ENCODE measurements around the gene RHOU. TPM values are rescaled to one million over a fixed set of nuclear protein-coding genes. Genes with fewer than 3 reads are reported as not detected.

RHOU gene
- polyA plus RNA-seq, 2 of the 4 experiments (the other 2 are of a cell fraction): 11.5 to 14.7 TPM

- no peak for DNase-seq (ENCODE audit: low read depth in 1 of 2, low spot score in 1 of 2)
- ChIA-PET CTCF (interaction anchor here (0.8 to 9.5 kb wide), 3 partner anchors 26 to 557 kb away, joined by 3 to 99 read pairs (median 3); no protein-coding TSS in a partner anchor), POLR2A (no interaction called here)
- no peak for ATAC-seq
- H3K27ac ChIP-seq: no peak overlapping the region
- 87% methylated on average over 1 of the region's 1 CpG for WGBS (ENCODE audit: missing lambda C conversion rate)
- H3K9me3 ChIP-seq: no peaks in the 10 kb centered on the region
- H3K4me3 ChIP-seq: no peak overlapping the region
- H3K4me2 ChIP-seq: no peak overlapping the region
- H3K4me1 ChIP-seq: peaks cover 7% of the 10 kb centered on the region; the same call in 1 of the 3 replicates
- TF ChIP-seq HOXB13 (CRISPR knock-in tag; IDR thresholded peaks at IDR 0.05; ENCODE audit: low read depth): no peak
- TF ChIP-seq, protein P1, sequence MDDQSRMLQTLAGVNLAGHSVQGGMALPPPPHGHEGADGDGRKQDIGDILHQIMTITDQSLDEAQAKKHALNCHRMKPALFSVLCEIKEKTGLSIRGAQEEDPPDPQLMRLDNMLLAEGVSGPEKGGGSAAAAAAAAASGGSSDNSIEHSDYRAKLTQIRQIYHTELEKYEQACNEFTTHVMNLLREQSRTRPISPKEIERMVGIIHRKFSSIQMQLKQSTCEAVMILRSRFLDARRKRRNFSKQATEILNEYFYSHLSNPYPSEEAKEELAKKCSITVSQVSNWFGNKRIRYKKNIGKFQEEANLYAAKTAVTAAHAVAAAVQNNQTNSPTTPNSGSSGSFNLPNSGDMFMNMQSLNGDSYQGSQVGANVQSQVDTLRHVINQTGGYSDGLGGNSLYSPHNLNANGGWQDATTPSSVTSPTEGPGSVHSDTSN (IDR thresholded peaks at IDR 0.05): no peak
- TF ChIP-seq CHD4 (IDR thresholded peaks at IDR 0.05; ENCODE audit: borderline replicate concordance): no peak
- no peak for TF ChIP-seq CEBPB (IDR thresholded peaks at IDR 0.05)
- no peak for TF ChIP-seq KDM1A (IDR thresholded peaks at IDR 0.05; ENCODE audit: low read depth)
- no peak for TF ChIP-seq HOXA7 (CRISPR knock-in tag; IDR thresholded peaks at IDR 0.05)
- no peak for TF ChIP-seq GATA3 (IDR thresholded peaks at IDR 0.05; ENCODE audit: borderline replicate concordance)
- no peak for TF ChIP-seq FOXS1 (CRISPR knock-in tag; IDR thresholded peaks at IDR 0.05)
- TF ChIP-seq ESRRA (IDR thresholded peaks at IDR 0.05; ENCODE audit: borderline replicate concordance, low read length): no peak
- TF ChIP-seq NPAS2 (CRISPR knock-in tag; IDR thresholded peaks at IDR 0.05; ENCODE audit: borderline replicate concordance): no peak
- no peak for FAIRE-seq
Observed at GRCh38 chr1:228698017-228698329, 37.3 kb upstream of the RHOU start.

DNA sequence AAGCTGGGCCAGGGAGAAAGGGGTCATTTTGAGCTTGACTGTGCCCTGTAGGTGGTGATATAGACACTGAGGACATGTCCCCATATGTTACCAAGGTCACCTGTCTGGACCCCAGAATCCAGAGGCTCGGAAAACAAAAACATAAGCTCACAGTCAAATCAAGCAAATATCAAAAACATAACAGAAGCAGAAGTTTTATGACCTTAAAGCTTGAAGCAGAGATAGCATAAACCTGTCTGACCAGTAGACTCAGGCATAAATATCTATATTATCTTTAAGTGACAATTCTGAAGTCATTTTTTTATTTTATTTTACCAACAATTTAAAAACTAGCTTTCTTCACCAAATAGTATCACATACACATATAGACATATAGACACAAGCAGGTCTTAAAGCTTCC, 32.8 kb upstream of the RHOU start:
- CTCF ChIA-PET: interaction anchor here (0.9 to 5.3 kb wide), 8 partner anchors 9 to 556 kb away, joined by 3 to 35 read pairs (median 4); no protein-coding TSS in a partner anchor
- FAIRE-seq: no peak
- no peak overlapping the region for H3K4me3 ChIP-seq

DNA sequence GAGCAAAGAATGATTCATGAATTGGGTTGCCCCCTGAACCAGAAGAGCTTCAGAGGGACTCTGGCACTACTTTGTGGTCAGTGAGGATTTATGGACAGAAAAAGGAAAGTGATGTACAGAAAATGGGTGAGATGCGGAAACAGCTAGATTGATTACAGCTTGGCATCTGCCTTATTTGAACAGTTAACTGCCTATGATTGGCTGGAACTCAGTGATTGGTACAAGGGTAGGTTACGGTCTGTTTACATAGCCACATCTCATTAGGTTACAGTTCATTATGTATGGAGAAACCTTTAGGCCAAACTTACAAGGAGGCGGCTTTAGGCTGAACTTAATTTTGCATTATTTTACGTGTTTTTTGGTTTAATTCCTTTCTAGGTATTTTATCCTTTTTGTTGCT, 29.0 kb upstream of the RHOU start:
- DNase-seq (ENCODE audit: low read depth in 1 of 2, low spot score in 1 of 2): no peak
- TF ChIP-seq ELK1 (IDR thresholded peaks at IDR 0.05; ENCODE audit: low read depth, low read length) (no peak), ZSCAN20 (CRISPR knock-in tag; IDR thresholded peaks at IDR 0.05) (no peak), MYC (IDR thresholded peaks at IDR 0.05; ENCODE audit: borderline replicate concordance, low read length) (no peak), SMC3 (IDR thresholded peaks at IDR 0.05) (no peak), CBX2 (IDR thresholded peaks at IDR 0.05; ENCODE audit: borderline replicate concordance, low read depth) (no peak), HOXA7 (CRISPR knock-in tag; IDR thresholded peaks at IDR 0.05) (no peak), EHF (CRISPR knock-in tag; IDR thresholded peaks at IDR 0.05) (no peak), ATOH8 (CRISPR knock-in tag; IDR thresholded peaks at IDR 0.05; ENCODE audit: low read depth) (no peak), HDAC2 (IDR thresholded peaks at IDR 0.05) (no peak), RAD21 (conservative IDR thresholded peaks at IDR 0.05 in 1 of 2, IDR thresholded peaks at IDR 0.05 in 1 of 2) (no peak), HOXB5 (CRISPR knock-in tag; IDR thresholded peaks at IDR 0.05) (no peak), POLR2AphosphoS2 (conservative IDR thresholded peaks at IDR 0.05; ENCODE audit: low read length) (no peak), NR3C1 (IDR thresholded peaks at IDR 0.05) (no peak), HEYL (CRISPR knock-in tag; IDR thresholded peaks at IDR 0.05) (no peak), EHMT2 (IDR thresholded peaks at IDR 0.05; ENCODE audit: low read depth) (no peak), CHD4 (IDR thresholded peaks at IDR 0.05; ENCODE audit: borderline replicate concordance) (no peak), MAZ (IDR thresholded peaks at IDR 0.05; ENCODE audit: borderline replicate concordance, low read depth, low read length) (no peak), CEBPB (IDR thresholded peaks at IDR 0.05) (no peak)
- CTCF ChIA-PET: interaction anchor here (0.8 to 1.2 kb wide), 2 partner anchors 522 to 776 kb away, joined by 3 to 4 read pairs; no protein-coding TSS in a partner anchor

More for the DNA sequence above, 32.8 kb upstream of the RHOU start:
- ATAC-seq (no peak), DNase-seq (ENCODE audit: low read depth in 1 of 2, low spot score in 1 of 2) (no peak)
- H3K4me2 ChIP-seq: no peak overlapping the region
- TF ChIP-seq SMC3 (IDR thresholded peaks at IDR 0.05): no peak
- no peak for TF ChIP-seq FOSL2 (IDR thresholded peaks at IDR 0.05)
- TF ChIP-seq FOSL2 (CRISPR knock-in tag; IDR thresholded peaks at IDR 0.05): no peak
- no peak for TF ChIP-seq RAD21 (conservative IDR thresholded peaks at IDR 0.05 in 1 of 2, IDR thresholded peaks at IDR 0.05 in 1 of 2)
- TF ChIP-seq TFCP2L1 (CRISPR knock-in tag; IDR thresholded peaks at IDR 0.05): no peak
- POLR2A ChIA-PET: no interaction called here
- H3K4me1 ChIP-seq: no peaks in the 10 kb centered on the region
- H3K9me3 ChIP-seq: no peaks in the 10 kb centered on the region
- H3K27ac ChIP-seq: no peak overlapping the region
- WGBS (ENCODE audit: missing lambda C conversion rate): 90% methylated on average over 1 of the region's 1 CpG

More for the DNA sequence above, 29.0 kb upstream of the RHOU start:
- FAIRE-seq: no peak
- Histone ChIP-seq H3K4me2 (no peak overlapping the region), H3K9me3 (no peaks in the 10 kb centered on the region), H3K4me3 (no peak overlapping the region), H3K27ac (no peak overlapping the region), H3K4me1 (no peaks in the 10 kb centered on the region)
- ATAC-seq: no peak
- WGBS (ENCODE audit: missing lambda C conversion rate): 93% methylated on average over 4 of the region's 4 CpGs
- POLR2A ChIA-PET: no interaction called here

Data from A549 (cell line).